C4-2B (cell line): ENCODE results near the gene CBX6.

Experiments
- CTCF ChIP-seq: fragments of 450-650 bp; conservative IDR thresholded peaks from 2 replicates; pipeline ENCODE4 v1.5.1; 2017; ENCODE audit warnings: mild to moderate bottlenecking
- ZFX ChIP-seq: fragments of 450-650 bp; IDR thresholded peaks from 2 replicates; pipeline ENCODE4 v1.6.1; 2017

- TF ChIP-seq CTCF (no peak), ZFX (no peak)
Measured at GRCh38 chr22:38827510-38827909, 44.5 kb downstream of the CBX6 start.
